ENCODE measurements around the gene SDHAF3.
"Not testable (repeated sequence)": the region's sequence is repeated elsewhere in the genome, so short reads cannot be mapped to it uniquely, and the experiment has no call there.

The SDHAF3 gene

DNA sequence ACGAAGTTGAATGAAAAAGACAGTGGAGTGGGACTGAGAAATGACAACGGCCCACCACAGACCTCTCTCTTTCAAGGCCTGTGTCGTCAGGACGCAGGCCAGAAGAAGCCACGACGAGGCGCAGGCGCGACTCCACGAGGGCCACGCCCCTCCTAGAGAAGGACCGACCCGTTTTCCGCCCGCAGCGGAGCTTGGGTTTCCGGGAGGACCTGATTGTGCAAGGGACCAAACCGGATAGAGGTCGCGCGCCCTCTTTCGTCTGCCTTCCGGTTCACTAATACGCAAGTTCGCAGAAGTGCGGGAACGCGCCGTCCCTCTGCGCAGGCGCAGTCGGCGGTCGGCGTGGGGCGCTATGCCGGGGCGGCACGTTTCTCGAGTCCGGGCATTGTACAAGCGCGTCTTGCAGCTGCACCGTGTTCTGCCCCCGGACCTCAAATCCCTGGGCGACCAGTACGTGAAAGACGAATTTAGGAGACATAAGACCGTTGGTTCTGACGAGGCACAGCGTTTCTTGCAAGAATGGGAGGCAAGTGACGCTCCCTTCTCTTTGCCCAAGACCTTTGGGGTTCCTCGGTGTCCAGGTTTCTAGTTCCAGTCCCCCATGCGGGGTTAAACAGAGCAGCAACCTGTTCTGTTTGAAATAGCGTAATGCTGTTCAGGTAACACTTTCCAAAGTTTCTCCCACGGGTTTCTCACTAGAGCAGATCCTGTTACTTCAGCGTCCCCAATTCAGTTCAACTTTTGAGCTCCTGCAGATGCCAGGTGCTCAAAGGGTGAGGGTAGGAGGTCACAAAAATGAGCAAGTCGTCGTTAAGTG lies at the start of gene SDHAF3:
Gene SDHAF3, plus strand, starts transcription at position 327 of the 817 bp plus-strand sequence. Its CDS starts 26 bp downstream, at position 353.
- peak; percentile 77 for DNase-seq

DNA sequence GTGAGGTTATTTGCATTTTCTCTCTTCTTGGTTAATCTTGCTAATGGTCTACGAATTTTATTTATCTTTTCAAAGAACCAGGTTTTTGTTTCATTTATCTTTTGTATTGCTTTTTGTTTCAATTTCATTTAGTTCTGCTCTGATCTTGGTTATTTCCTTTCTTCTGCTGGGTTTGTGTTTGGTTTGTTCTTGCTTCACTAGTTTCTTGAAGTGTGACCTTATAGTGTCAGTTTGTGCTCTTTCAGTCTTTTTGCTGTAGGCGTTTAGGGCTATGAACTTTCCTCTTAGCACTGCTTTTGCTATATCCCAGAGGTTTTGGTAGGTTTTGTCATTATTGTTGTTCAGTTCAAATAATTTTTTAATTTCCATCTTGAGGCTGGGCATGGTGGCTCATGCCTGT lies 45.5 kb upstream of the SDHAF3 start:
- DNase-seq: not testable (repeated sequence)

DNA sequence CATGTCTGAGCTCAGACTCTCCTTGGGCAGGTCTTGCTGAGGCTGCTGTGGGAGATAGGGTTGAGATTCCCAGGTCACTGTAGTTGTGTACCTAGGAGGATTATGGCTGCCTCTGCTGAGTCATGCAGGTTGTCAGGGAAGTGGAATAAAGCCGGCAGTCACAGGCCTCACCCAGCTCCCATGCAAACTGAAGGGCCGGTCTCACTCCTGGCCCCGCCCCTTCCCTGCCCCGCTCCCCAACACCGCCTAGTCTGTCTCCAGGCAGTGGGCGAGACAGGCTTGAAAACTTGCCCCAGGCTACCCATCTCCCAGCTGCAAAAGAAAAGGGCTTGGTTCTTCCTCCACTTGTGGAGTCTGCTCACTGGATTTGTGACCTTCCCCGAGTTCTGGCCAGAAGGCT lies 41.6 kb upstream of the SDHAF3 start:
- no peak for DNase-seq

DNA sequence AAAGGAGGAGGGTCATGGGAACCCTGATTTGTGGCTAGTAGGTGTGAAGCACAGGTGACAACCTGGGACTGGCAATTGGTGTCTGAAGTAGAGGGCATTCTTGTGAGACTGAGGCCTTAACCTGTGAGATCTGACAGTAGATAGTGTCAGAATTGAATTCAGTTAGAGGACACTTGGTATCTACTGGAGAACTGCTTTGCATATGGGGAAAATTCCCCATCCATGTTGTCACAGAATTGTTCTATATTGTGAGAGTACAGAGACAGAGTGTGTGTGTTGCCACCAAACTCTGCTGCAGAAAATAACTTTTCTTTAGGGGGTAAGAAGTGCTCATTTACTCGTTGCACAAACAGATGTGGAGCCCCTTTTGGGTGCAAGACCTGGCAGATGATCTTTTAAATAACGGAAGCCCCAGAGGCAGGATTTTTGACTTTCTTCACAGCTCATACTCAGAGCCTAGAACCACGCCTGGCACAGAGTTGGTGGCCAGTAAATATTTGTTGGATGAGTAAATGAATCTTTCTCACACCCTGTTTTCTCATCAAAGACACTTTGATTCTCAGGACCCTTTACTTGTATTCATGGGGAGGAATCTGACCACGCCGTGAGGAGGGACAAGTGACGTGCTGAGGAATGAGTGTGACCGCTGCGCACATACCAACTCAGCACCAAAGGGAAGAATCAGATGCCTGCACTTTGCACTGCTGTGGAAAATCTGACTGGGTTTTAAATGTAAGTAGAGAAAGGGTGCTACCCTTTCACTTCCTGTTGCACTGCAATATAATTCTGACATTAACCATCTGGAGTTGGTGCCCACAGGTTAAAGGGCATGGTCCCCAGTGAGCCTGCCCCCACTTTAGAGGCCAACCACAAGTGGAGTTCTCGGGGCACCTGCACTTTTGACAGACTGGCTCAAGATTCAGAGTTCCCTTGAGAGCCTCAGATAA lies 39.2 kb upstream of the SDHAF3 start:
- DNase-seq: no peak

DNA sequence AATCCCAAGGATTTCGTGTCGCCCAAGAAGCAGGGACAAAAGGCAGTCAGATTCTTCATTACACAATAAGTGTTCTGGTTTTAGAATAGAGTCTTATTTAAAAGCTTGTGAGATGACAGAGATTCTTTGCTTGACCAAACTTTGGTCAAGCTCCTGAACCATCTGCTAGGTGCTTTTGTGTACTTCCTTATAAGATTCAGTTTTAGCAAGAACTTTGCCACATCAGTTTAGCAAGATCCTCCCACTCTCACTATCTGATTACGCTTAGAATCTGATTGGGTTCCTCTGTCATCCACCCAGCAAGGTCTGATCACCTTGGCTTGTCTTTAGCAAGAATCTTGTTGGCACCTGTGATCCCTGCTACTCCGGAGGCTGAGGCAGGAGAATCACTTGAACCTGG lies 38.2 kb upstream of the SDHAF3 start:
- DNase-seq: no peak

DNA sequence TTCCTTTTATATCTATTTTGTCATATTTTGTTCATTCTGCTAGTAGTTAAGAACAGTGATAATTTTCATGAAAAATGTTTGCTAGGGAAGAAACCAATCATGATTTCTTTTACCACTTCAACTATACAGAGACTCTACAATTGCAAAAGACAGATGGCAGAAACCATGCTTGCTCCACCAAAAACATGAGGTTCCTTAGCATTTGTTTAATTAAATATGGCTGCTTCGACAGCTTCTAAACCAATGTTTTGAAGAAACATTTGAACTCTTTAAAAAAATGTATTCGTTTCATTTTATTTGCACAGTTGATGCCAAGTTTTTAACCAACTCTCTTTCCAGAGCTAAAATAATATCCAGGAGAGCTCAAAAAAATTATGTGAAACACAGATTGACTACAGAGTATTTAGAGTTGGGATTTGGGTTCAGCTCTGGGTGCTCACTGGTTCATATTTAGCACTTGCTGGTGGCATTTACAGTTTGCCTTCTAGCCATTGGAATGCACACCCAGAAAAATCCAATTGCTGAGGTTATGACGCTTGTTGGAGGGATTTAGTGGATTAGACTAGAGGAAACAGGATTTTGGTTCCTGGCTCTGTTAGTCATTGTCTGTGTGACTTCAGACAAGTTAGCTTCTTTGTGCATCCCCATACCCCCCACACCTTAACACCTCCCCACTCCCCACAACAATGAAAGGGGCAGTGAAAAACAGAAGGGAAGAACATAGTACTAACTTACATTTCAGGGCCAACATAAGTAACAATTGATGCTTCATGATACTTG lies 35.8 kb upstream of the SDHAF3 start:
- DNase-seq: no peak

DNA sequence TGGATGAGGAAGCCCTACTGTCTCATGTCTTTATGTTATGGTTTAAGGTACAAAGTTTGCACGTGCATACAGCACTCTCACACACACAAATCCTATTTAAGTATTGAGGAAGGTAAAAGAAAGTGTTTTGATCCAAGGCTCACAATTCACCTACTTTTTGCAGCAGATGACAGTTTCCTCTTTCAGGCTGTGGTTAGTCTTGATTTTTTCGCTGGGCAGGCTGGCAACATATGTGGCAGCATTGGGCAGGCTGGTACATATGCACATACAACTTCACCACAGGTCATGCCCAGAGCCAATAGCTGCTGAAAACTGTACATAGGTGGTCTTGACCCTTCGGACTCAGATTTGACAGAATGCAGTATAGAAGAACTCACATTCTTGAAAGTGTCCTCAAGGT lies 29.1 kb upstream of the SDHAF3 start:
- DNase-seq: no peak

DNA sequence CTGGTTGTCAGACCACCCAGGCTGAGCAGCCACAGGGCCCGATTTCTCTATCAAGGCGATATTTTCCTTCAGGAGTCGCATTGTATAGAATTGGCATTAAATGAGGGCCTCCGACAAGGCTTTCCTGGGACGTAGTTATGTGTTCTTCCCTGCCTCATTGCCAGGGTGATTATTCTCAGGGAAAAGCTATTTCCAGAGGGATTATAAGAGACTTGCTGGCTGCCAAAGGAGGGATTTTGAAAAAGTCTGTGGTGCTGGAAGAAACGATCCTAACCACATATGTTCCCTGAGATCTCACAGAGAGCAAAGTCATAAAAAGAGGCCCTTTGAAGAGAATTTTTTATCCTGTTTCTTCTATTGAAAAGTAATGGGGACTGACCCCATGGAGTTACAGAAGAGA lies 27.7 kb upstream of the SDHAF3 start:
- DNase-seq: no peak

DNA sequence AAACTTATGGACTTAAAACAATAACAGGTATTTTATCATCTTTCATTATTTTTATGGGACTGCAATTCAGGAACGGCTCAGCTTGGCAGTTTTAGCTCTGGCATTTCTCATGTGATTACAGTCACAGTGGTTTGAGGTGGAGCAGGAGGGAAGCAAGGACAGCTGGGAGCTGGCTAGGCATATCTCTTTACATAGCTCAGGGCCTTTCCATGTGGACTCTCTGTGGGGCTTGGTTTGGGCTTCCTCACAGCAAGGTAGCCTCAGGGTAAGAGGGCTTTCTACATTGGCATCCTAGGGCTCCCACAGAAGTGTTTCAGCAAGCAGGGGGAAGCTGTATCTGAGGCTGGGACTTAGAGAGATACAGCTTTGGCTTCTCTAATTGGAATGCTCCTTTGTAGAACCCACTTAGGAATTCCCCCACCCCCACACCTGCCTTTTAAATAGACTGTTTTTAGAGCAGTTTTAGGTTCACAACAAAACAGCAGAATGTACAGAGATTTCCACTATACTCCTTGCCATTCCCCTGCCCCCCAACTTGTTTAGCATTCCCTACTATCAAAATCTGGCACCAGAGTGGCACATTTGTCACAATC lies 26.6 kb upstream of the SDHAF3 start:
- DNase-seq: no peak

DNA sequence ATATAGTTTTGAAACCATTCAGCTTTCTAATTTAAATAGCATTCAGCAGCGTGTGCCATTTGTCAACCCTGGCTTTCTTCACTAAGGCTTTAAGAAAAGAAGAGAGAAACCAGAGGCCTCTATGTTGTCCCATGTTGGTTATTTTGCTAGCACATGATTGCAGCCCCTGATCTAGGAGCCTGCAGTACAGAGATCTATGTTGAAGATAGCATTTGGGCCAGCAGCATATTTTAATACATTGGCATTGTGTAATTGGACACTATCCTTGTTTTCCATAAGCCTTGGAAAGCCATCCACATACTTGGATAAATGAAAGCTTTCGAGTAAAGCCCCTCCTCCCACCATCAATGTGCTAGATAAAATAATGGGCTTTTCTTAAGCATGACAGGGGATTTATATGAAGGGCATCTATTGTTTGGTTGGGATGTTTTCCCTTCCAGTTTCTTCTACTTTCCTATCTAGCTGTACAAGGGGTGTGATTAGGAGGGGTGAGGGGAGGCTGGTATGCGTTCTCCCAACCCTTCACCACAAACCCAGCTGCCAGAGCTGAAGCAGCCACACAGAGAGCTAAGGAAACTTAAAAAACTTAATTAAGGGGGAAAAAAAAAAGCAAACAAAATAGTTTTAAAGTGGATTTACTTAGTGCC lies 23.1 kb upstream of the SDHAF3 start:
- DNase-seq: no peak

DNA sequence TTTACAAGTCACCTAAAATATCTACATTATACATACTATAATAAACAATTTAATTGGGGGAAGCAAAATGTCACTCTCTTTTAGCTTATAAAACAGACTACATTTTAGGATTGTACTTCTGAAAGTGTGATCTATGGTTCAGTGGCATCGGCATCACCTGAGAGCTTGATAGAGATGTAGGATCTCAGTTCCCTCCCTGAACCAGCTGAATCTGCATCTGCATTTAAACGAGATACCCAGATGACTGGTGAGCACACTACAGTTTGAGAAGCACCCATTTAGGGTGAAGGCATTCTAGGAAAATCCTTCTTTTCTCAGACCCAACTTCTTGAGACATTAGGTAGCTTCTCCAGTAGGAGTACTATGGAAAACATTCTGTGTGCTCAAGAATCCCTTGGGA lies 21.5 kb upstream of the SDHAF3 start:
- no peak for DNase-seq

DNA sequence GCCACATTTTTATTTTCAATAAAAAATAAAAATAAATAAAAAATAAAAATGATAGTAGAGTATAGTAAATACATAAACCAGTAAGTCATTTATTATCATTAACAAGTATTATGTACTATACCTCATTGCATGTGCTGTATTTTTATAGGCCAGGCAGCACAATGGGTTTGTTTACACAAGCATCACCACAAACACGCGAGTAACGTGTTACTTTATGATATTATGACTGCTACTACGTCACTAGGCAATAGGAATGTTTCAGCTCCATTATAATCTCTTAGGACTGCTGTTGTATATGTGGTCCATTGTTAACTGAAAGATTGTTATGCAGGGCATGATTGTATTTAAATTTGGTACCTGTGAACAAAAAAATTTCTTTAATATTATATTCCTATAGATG lies 20.8 kb upstream of the SDHAF3 start:
- no peak for DNase-seq

DNA sequence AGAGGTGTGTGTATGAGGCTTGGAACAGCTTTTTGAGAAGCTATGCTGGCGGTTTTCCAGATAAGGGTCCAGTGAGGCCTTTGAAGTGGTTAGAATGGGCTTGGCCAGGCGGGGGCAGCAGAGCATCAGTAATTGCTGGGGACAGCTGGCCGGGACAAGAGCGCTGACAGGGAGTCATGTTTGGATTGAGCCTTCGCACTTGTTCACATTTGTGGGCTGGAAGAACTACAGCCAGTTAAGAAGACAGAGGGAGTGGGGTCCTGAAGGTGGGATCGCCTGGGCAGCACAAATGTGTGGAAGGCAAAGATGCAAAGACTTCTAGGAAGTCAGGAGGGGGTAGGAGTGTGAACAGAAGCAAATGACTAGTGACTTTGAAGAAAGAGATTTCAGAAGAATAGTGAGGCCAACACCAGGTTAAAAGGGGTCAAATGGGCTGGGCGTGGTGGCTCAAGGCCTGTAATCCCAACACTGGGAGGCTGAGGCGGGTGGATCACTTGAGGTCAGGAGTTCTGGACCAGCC lies 12.7 kb upstream of the SDHAF3 start:
- peak; percentile 9 for DNase-seq

DNA sequence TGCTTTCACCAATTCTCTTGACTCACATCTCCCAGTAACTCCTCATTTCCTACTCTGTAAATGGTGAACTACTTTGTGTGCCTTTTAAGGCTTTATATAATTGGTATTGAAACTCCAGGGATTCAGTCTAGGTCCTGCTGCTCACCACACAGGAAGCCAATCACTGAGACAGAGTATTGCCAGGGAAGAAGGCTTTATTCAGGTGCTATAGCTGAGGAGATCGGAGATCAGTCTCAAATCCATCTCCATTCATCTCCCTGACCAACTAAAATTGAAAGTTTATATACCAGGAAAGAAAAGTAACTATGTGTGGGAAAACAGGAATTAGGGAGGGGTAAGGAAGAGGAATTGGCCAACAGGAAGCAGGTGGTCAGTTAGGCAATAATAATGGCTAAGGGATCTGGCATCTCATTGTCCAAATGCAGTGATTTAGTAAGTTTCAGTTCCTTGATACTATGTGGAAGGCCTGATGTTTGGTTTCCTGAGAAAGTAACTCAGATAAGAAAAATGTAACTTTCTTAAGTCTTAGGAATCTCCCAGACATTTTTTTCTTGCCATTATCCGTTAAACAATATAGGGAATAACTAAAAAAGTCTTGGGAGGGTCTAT lies 10.2 kb upstream of the SDHAF3 start:
- no peak for DNase-seq

DNA sequence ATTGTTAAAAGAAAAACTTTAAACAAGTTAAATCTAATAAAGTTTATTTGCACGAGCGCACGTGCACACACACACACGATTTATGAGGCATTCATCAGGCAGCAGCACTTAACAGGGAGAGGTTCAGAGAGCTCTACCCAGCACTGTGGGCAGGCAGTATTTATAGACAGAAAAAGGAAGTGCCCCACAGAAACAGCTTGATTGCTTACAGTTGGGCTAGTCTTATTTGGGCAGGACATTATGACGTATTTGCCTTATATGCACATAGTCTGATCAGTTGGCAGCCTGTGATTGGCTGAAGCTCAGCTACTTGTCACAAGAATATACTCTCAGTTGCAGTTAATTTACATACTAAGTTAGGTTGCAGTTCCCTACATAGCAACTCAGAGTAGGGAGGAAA lies 1.2 kb upstream of the SDHAF3 start:
- no peak for DNase-seq

DNA sequence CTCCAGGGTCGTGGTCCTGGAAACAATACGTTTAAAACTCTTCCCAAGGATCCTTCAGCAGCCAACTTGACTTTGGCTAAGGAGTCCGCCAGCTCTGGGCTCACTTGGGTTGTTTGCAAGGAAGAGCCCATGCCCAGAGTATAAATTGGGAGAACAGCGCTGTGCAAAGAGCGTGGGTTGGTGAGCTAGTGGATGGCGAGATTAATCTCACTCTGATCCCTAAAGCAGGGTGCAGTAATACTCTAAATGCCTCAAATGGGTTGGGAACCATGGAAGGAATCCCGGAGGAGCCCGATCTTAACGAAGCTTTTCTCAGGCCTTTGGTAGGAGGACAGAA lies 495 bp upstream of the SDHAF3 start:
- DNase-seq: no peak

DNA sequence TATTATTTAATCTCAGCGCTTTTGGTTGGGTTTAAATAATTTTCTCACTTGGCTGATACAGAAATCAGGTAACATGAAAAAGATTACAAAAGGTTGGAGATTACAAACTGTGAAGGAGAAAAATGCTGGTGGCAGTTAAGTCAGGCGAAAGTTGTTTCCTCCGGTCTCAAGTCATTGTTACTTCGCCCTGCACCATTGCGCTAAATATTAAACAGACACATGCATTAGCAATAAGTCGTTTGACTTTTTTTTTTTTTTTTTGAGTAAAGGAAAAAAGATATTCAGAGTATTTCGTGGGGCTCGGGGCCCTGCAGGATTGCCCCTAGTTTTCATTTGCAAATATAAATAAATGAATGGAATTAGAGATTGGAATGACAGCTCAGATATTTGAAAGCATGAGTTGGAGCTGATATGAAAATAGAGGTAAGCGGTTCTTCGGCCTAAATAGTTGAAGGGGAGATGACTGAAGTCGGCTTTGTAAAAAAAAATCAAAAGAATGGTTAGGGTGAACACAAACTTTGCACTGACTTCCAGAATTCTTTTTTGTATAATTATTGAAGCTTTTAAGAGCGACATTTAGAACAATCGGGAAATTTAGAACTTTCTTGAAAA lies 914 bp downstream of the SDHAF3 start:
- no peak for DNase-seq

DNA sequence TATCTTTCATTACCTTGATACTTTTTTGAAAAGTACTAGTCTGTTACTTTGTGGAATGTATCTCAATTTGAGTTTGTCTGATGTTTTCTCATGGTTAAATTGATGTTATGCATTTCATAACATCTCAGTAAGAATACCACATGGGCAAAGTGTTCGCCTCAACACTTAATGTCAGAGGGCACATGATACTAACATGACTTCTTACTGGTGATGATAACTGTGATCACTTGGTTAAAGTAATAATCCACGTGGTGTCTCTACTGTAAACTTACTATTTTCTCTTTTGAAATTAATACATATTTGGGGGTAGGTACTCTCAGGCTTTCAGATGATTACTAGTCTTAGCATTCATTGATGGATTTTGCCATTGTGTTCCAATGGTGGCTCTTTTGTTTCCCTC lies 2.2 kb downstream of the SDHAF3 start:
- no peak for DNase-seq

DNA sequence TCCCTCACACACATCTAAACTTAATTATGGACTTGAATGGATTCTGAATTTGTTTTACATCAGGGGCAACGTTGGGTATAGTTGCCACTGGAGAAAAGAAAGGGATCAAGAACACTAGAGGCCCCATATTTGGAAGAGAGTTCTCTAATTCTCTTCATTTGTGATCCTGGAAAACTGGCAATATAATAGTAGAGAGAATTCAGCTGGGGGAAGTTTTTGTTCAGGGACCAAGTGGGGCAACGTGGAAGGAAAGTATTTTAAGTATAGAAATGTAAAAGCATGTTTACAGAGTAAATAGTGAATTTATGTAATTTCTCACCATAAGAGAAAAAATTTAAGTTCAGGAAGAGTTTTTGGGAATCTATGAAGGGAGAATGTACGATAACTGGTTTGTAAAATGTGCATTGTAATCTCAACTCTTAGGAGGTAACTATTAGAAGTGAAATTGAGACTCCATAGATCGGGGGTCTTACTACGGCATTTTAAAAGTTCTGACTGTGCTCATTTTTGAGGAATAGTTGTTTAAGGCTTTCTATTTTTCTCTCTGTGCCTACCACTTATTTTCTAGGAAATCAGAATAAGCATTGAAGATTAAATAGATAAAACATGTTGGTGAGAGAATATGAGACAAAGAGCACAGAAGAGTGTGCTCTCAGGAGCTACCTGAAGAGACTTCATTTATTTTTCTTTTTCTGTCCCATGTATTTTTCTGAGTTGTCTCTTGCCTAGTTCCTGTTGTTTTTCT lies 3.4 kb downstream of the SDHAF3 start:
- DNase-seq: no peak

DNA sequence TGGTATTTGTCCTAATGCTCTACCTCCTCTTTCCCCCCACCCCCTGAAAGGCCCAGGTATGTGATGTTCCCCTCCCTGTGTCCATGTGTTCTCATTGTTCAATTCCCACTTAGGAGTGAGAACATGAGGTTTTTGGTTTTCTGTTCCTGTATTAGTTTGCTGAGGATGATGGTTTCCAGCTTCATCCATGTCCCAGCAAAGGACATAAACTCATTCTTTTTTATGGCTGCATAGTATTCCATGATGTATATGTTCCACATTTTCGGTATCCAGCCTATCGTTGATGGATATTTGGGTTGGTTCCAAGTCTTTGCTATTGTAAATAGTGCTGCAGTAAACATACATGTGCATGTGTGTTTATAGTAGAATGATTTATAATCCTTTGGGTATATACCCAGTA lies 5.6 kb downstream of the SDHAF3 start:
- DNase-seq: not testable (repeated sequence)
